GM19025 (cell line): ENCODE data around the gene ELMO2.
"Not testable (repeated sequence)": the region's sequence is repeated elsewhere in the genome, so short reads cannot be mapped to it uniquely, and the experiment has no call there.

Experiments
- ATAC-seq: cut with Tn5 transposase; IDR thresholded peaks from one replicate; pipeline ENCODE4 v1.9.1; 2021; ENCODE audit warnings: mild to moderate bottlenecking, low read depth, moderate library complexity; ENCODE audit not compliant: unreplicated experiment

ELMO2 gene

DNA sequence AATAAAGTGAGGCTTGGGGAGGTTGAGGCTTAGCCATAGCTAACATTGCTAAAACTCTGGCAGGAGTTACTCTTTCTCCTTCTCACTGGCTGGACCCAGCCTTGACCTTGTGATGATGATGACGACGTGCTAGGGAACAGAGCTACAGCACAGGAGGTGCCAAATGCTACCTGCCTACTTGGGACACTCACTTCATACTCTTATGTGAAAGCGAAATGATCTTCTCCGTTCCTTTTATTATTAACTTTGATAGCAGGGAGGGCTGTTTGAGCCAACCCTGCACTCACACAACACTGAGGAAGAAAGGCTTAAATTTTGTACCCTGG, 1.2 kb upstream of the ELMO2 start:
- no peak for ATAC-seq

DNA sequence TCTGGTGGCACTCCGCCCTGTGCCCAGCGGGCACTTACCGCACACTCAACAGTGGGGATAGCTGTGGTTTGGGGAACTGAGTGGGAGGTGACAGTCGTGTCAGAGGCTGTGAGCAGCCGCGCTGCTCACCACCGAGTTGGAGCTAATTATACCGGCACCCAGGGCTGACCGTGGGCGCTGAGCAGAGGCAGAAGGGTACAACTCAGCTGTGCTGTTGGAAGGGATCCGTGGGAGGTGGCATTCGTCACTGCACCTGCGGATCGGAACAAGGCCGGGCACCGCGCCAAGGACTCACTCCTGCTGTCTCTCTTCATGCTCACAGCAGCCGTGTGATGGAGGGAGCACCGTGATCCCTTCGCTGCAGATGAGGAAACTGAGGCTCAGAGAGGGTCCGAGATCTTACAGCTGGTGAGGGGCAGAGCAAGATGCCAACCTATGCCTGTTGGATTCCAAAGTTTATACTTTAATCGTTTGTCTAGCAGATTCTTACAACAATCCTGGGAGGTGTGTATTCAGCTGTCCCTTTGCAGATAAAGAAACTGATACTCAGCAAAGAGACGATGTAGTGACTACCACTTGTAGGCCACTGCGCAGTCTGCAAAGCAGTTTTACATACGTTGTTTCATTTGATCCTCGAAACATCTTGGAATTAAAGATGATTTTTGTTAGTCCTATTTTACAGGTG, 713 bp upstream of the ELMO2 start:
- peak; percentile 26 for ATAC-seq

DNA sequence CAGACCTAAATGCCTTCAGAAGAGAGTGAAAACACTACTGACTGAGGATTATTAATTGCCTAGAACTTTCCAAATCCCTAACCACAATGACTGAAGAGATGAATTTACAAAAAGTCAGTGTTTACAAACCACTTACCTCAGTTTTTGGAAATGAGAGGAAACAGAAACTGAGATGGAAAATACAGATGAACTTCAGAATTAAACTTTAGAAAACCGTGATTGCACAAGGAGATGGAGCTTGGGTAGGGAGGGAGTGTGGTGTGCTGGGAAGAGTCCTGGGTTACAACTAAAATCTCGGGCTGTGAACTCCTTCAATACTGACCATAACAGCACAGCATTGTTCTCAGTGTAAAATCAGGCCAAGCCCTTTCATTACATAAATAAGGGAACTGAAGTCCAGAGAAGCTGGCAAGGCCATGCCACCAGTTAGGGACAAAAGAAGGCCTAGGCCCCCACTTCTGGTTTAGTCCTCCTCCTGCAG, 4.0 kb downstream of the ELMO2 start:
- no peak for ATAC-seq

DNA sequence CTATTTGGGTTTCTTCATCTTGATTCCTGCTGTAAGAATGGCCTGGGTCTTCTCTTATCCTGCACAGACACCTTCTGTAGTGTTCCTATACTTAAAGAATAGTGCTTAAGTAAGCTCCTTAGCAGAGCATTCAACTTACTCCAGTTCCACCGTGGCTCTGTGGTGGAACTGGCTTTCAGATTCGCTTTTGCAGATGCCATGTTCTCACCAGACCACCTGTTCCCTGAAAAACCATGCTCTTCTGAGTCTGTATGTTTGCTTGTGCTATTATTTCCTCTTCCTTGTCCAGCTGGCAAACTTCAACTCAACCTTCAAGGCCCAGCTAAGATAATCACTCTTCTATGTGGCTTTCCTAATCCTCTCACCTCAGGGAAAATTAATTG, 4.9 kb downstream of the ELMO2 start:
- ATAC-seq: no peak

DNA sequence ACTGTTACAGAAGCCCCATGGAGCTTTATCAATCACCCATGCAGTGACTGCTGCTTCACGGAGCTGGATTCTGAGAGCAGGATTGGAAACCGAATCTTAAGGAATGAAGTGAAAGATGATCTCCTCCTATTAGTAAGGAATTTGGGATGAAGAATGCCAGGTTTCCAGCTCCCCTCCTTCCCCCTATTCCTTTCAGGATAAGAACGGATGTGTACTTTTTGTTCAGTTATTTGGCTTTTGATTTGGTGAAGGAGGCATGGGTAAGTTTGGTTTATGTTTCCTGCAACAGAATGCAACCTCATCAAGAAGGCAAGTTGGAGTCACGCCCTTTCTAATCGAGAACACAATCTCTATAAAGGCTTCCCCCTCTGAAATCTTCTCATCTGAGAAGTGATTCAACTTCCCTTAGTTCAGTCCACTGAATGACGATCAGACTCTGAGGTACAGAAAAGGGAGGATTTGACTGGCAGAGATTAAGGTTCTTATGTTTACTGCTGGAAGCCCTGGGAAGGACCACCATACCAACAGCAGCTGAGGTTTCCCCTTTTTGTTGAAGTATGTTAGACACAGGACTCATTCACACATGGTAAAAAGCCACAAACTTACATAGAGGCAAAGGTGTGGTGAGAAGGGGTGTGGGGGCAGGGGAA, 5.5 kb downstream of the ELMO2 start:
- no peak for ATAC-seq

DNA sequence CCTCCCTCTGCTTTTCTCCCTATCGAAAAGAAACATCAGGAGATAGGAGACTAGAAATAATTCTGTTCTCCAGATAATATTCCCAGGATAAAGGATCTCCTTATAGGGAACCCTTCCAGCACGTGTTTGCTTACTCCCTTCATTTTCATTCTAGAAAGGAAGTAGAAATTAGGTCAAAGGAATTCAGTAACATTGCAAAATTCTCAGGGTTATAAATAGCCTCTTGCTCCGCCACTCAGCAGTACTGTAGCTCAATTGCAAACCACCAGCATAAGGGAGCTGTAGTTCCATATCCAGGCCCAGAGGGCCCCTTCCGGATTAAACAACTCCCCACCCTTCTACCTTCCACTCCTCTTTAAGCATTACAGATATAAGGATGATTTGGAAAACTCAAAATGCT, 6.2 kb downstream of the ELMO2 start:
- ATAC-seq: no peak

DNA sequence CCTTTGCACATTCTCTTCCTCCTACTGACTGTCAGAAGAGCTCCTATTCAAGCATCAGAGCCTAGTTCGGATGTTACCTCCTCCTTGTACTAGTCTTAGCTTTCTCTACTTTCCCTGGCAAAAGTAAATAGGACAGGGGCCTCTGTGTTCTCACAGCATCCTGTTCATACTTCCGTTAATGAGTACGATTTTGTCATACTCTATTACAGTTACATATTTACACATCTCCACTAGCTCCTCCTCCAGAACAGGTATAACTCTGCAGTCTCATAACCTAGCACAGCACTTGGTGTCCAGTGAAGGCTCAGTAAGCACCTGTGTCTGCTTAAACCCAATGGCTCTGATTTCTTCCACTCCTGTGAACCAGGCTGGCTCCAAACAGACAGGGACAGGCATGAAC, 7.0 kb downstream of the ELMO2 start:
- no peak for ATAC-seq

DNA sequence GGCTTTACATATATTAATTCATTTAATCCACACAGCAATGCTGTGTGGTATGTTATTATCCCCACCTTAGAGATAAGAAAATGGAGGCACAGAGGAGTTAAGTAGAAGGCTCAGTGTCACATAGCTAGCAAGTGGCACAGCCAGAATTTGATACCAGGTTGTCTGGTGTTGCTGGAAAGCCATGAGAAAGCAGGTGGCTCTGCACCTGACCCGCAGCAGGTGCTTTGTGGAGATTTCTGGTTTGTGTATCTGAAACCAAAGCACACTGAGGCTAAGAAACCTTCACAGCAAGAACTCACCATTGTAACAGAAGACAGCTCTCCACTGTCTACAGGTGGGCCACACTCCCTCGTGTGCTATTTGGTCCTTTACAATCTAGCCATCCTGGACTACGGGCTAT, 7.5 kb downstream of the ELMO2 start:
- ATAC-seq: no peak

DNA sequence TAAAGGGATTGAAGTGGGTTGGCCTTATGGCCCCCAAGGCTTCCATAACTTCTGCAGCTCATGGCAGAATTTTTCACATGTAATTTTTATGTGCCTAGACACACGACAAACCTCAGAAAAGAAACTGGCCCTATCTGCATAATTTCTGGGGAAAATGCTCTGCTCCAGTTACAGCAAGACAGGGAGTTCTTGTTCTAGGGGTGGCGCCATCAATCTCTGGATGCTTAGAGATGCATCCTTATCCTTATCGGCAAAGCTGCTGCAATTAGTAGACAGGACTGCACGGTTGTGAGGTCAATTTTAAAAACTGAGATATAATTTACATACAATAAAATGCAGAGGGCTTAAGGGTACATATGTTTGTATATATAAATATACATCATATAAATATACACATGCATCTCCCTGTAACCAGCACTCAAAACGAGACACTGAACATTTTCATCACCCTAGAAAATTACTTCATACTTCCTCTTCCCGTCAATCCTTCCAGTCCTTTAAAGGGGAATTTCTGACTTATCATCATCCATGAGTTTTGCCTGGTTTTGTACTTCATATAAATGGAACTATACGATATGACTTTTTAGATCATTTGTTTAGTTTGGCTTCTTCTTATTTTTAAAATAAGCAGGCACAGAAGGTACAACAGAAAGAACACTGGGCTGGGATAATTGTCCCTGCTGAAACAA, 10.2 kb downstream of the ELMO2 start:
- no peak for ATAC-seq

DNA sequence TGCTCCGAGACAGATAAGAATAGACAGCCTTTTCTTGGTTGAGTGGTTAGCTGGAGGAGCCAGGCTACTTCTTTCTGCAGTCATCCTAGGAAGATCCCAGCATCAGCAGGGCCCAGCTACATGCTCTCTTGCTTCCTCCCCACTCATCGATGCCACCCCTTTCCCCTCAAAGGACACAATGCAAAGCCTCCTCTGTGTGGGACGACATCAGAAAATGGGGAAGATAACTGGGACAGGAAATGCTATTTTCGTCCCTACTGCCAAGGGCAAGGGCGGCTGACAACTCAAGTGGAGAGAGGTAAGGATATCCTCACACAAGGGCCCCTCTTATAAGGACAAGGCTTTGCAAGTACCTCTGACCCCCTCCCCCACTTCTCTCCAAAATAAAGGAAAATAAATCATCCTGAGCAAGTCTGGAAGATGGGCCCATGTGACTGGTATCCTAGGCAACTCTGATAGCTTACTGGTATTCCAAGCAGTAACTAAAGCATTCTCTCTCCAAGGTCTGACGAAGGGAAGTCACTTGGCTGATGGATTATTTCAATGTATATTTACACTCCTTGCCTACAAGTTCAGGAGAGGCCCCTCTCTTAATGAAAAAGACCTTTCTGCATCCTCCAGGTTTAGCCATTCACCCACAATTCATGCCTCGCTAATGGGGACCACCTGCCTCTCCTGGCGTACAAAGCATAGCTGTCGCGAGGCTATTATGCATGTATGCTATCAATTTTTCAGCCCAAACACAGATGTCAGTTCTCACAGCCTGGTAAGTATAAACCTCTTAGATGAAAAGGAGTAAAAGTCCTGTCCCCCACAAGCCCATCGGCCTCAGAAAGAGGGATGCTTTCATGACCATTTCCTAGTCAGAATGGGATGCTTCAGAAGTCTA, 11.3 kb downstream of the ELMO2 start:
- ATAC-seq: no peak

DNA sequence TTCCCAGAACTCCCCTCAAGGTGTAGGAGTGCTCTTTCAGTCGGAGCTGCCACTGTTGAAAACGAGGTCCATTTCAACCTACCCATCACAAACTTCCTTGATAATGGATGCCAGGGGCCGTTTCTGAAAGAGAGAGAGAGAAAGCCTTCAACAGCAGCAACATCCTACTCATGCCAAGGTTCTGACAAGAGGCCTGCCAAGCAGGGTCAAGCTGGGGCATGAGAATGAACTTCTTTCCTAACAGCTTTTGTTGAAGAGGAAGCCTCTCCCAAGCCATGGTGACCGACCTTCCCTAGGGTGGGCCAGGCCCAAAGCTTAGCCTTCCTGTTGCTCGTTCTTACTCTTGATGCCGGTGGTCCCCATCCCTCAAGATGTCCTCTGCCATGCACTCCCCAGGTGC, 12.4 kb downstream of the ELMO2 start:
- no peak for ATAC-seq

DNA sequence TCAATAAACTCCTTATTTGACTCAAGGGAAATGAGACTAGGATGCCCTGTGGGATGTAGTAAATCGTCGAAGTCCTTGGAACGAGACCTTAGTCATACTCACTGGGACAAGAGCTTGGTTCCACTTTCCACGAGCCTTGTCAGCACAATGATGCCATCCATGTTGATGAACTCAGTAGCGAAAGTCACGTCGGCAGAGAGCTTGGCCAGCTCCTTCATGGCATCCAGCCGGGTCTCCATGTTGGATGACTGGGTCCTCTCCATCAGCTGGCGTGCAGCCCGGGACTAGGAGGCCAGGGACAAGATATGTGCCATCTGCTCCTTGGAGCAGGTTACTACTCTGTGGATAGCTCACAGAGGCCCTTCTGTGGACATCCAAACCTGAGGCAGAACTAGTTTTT, 17.5 kb downstream of the ELMO2 start:
- ATAC-seq: no peak

DNA sequence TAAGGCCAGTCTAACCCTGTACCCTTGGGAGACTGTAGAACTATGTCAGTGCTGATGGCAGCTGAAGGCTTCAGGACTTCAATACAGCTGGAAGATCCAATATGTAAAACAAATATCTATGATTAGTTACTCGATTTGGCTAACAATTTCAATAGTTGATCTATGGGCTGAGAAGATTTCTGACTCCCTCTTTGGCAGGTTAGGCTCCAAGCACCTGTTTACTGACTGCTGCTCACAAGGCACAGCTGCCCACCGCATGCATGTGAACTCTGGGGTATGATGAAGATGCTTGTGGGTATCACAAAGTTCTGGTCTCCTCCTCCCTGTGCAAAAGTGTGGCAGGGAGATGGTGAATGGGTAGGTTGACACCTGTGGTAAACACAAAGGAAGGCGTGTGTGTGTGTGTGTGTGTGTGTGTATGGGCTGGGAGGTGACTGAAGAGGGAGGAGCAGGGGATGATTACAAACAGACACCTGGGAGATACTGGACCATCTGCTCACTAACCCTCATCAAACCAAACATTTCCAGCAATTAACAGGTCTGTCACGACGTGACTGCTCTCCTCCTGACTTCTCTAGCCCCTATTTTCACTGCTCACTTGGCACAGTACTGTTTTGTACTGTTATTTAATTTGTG, 18.1 kb downstream of the ELMO2 start:
- no peak for ATAC-seq

DNA sequence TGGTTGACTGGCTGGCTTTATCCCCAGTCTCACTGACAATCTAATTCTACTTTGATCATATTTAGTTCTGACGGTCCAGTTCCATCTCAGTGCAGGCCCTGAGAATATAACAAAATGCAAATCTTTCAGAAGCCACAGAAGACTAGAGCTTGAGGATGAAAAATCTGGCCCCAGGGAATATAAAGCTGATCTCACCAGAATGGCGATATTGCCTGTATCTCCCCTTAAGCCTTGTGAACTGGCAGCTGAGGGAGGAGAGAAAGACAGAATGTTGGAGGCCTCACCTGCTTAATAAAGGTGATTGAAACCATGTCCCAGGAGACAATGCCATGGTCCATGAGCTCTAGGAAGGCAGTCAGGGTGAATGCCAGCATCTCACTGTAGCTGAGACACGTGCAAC, 19.4 kb downstream of the ELMO2 start:
- not testable (repeated sequence) for ATAC-seq

DNA sequence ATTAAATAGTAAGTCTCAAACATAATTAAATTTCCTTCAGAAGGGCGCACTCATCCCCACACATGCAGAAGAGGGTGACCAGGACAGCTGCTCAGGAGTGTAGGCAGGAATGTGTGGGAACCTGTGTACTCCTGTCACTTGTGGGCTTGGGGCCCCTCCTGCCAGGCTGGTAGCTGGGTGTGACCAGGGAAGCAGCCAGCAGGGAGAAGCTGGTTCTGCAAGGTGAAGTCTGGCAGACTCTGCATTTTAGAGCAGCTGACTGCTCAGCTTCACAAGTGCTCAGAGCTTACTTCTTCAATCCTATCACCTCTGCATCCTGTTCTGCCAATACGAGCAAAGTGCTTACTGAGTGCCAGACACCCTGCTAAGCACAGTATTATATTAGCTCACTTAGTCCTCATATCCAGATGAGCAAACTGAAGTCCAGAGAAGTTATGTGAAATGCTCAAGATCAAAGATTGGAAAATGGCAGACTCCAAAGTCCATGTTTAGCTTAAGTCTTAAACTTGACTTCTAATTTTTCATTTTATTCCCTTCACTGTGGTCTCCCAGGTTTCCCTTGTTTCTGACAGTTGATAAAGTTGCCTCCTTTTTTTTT, 27.9 kb downstream of the ELMO2 start:
- ATAC-seq: no peak

DNA sequence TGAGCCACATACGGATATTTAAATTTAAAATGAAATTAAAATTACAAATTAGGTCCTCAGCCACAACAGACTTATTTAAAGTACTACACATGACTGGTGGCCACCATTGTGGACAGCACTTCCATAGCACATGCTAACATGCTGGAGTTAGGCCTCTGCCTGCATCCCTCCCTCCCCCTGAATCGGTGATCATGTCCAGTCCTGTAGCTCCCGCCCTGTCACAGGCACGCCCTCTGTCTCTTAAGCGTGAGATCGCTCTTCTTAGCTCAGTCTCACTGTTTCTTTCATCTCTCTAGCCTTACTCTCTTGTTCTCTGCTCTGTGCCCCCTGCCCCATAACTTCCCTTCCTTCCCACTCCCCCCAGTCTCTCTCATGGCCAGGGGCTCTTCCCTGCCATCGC, 28.9 kb downstream of the ELMO2 start:
- ATAC-seq: no peak

DNA sequence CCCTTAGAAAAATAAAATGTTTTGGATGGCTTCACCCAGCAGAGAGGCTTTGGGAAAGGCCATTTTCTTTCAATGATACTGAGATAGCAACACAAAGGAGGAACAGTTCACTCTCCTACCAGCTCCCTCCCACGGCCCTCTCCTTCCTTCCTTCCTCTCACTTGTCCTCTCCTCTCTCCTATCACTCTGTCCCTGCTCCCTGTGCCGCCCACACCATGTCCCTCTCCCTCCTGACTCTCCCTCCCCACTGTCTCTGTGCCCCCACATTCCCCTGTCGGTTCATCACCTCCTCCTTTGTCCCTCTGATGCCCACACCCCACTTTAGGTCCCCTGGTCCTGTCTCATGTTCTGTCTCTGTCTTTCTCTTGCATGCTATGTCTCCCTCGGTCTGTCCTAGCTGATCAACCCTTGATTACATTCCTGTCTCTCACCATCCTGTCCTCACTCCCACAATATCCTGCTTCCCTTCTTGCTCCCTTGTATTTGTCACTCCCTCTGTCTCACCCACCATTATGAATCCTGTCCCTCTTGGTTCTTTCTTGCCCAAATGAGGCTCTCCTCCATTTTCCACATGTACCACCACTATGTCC, 30.1 kb downstream of the ELMO2 start:
- ATAC-seq: no peak

DNA sequence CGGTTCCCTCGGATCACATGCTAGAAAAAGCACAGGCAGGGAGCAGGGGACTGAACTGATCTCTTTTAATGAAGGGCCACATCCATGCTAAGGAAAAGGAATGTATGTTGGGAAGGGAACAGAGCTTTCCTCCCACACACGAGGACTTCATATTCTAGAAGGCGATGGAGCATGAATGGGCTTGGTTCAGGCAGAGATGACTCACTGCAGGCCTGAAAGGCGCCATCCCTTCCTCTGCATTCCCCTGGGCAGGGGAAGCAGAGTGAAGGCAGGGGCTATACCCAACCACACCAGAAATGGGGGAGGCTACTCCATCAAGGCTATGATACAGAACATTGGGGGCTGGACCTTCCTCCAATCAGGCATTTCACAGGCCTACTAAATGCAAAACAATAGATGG, 30.6 kb downstream of the ELMO2 start:
- no peak for ATAC-seq

DNA sequence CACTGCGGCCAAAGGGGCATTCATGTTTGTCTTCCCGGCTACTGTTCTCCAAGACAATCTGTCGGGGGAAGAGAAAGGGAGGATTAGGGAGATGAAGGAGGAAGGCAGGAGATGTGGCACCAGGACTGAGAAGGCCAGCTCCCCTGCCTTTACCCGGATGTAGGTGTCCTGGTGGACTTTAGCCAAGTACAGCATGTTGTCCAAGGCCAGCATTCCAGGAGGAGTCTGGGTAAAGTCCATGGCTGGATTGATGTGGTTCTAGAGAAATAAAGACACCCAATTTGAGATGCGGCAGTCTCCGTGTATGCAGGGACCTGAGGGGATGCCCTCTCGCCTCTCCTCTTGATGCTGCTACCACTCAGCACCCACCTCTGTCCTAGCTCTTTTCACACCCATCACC, 32.0 kb downstream of the ELMO2 start:
- no peak for ATAC-seq

DNA sequence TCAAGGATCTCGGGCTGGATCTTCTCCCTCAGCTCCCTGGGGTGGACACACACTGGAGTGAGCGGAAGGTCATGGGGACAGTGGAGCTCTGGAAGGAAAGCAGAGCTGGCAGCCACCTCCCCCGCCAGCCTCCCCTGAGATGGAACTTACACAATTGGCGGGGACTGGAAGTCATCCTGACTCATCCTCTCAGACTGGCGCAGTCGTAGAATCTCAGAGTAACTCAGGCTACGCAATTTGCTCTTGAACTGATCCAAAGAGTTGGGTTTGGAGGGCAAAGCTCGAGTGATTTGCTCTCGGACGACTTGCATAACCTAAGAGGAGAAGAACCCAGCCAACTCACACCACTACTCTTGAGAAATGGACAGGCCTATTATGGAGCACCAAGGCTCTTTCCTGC, 34.8 kb downstream of the ELMO2 start:
- no peak for ATAC-seq
